Esophagus squamous epithelium (tissue), 5 donors: ENCODE results near the gene EHD2. TPM values are rescaled to one million over a fixed set of nuclear protein-coding genes. Genes with fewer than 3 reads are reported as not detected.

Experiments
- DNase-seq: peaks from one replicate; lab custom pipeline; 2025; lab: John Stamatoyannopoulos, UW
- H3K27ac ChIP-seq, 4 donors: fragments of 200-600 bp; sonication (generic); one replicate each; pipeline ENCODE4 v1.5.1; 2016 to 2019; ENCODE audit warnings: mild to moderate bottlenecking in 1 of 4
- H3K27me3 ChIP-seq, 4 donors: fragments of 200-600 bp; sonication (generic); 1 replicate in 3 of 4; 2 replicates in 1 of 4; pipeline versions ENCODE4 v1.5.1 to v1.6.0; 2017 to 2021; ENCODE audit warnings: antibody characterized with exemption in 1 of 4
- H3K36me3 ChIP-seq, 3 donors: fragments of 200-600 bp; sonication (generic); one replicate each; pipeline ENCODE4 v1.5.1; 2016 to 2019
- H3K4me1 ChIP-seq, 3 donors: fragments of 200-600 bp; sonication (generic); one replicate each; pipeline ENCODE4 v1.5.1; 2017 to 2019
- H3K4me3 ChIP-seq, 4 donors: fragments of 200-600 bp; sonication (generic); 1 replicate in 3 of 4; 2 replicates in 1 of 4; pipeline ENCODE4 v1.5.1; 2016 to 2019; ENCODE audit warnings: mild to moderate bottlenecking in 2 of 4, moderate library complexity in 1 of 4
- H3K9me3 ChIP-seq, 3 donors: fragments of 200-600 bp; sonication (generic); one replicate each; pipeline ENCODE4 v1.5.1; 2016 to 2019
- POLR2A ChIP-seq, 4 donors: fragments of 450-650 bp; IDR thresholded peaks; one replicate each; pipeline ENCODE4 v1.6.1; 2017; ENCODE audit warnings: antibody characterized with exemption in 4 of 4, mild to moderate bottlenecking in 4 of 4, moderate library complexity in 3 of 4
- WGBS, 2 donors: methylation state at CpG; one replicate each; pipeline ENCODE4 v1.1.5; 2018; 5-methylcytosine and 5-hydroxymethylcytosine counted together
- intact Hi-C: fragments of 100-400 bp; cut with DNase I; formaldehyde crosslinking; loops from one replicate; pipeline ENCODE4 v1.15.0; 2022
- total RNA-seq, 4 donors: library from RNA; depleted of rRNA; stranded (reverse); fragments of >200 nt; gene quantifications; one replicate each; pipeline ENCODE4 v1.1.0, GENCODE V29; 2016
- TF ChIP-seq, protein P1 (sequence below), 6 experiments: fragments of 450-650 bp in 4 of 6; fragments of 200-600 bp in 2 of 6; sonication (generic) in 2 of 6; IDR thresholded peaks; one replicate each; pipeline ENCODE4 v1.5.1; 2016 to 2019; ENCODE audit warnings: antibody characterized with exemption in 6 of 6, mild to moderate bottlenecking in 4 of 6, moderate library complexity in 4 of 6
- donor health status: DM: yes; HTN: yes; CAD: no.

The EHD2 gene
- total RNA-seq, 4 donors from 2014 or later: 34.8 to 50.7 (median 39.2) TPM

GRCh38 chr19:47755065-47755761 is 42.0 kb downstream of the EHD2 start:
- Histone ChIP-seq H3K4me3 (no peak overlapping the region), H3K36me3 (peaks cover 65 to 100% (median 79%) of the 10 kb centered on the region in 3 donors), H3K4me1 (peaks cover 0 to under 1% (median 0%) of the 10 kb centered on the region in 3 donors), H3K27me3 (no peaks in the 10 kb centered on the region), H3K9me3 (no peaks in the 10 kb centered on the region), H3K27ac (no peak overlapping the region)
- 90 to 93% methylated on average over 11 to 14 of the region's 36 CpGs for WGBS, 2 donors
- intact Hi-C loops: no loop called here
- TF ChIP-seq, protein P1, sequence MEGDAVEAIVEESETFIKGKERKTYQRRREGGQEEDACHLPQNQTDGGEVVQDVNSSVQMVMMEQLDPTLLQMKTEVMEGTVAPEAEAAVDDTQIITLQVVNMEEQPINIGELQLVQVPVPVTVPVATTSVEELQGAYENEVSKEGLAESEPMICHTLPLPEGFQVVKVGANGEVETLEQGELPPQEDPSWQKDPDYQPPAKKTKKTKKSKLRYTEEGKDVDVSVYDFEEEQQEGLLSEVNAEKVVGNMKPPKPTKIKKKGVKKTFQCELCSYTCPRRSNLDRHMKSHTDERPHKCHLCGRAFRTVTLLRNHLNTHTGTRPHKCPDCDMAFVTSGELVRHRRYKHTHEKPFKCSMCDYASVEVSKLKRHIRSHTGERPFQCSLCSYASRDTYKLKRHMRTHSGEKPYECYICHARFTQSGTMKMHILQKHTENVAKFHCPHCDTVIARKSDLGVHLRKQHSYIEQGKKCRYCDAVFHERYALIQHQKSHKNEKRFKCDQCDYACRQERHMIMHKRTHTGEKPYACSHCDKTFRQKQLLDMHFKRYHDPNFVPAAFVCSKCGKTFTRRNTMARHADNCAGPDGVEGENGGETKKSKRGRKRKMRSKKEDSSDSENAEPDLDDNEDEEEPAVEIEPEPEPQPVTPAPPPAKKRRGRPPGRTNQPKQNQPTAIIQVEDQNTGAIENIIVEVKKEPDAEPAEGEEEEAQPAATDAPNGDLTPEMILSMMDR (IDR thresholded peaks at IDR 0.05): no peak
- TF ChIP-seq POLR2A (IDR thresholded peaks at IDR 0.05): no peak
- no peak for DNase-seq

- Histone ChIP-seq H3K27ac (no peak overlapping the region), H3K27me3 (no peaks in the 10 kb centered on the region), H3K4me1 (no peaks in the 10 kb centered on the region), H3K36me3 (peaks cover 57 to 94% (median 71%) of the 10 kb centered on the region in 3 donors), H3K4me3 (no peak overlapping the region), H3K9me3 (no peaks in the 10 kb centered on the region)
- intact Hi-C loops: no loop called here
- WGBS, 2 donors: 82 to 94% methylated on average over 6 to 9 of the region's 28 CpGs
- TF ChIP-seq, protein P1 (IDR thresholded peaks at IDR 0.05): no peak
- no peak for TF ChIP-seq POLR2A (IDR thresholded peaks at IDR 0.05)
- no peak for DNase-seq
These were observed 42.8 kb downstream of the EHD2 start for GRCh38 chr19:47755762-47756626.

- intact Hi-C loops: no loop called here
- no peaks in the 10 kb centered on the region for H3K27me3 ChIP-seq
- H3K9me3 ChIP-seq: no peaks in the 10 kb centered on the region
- H3K36me3 ChIP-seq: peaks cover 51 to 88% (median 66%) of the 10 kb centered on the region in 3 donors
- H3K4me3 ChIP-seq: no peak overlapping the region
- H3K27ac ChIP-seq: no peak overlapping the region
- DNase-seq: no peak
- no peaks in the 10 kb centered on the region for H3K4me1 ChIP-seq
- TF ChIP-seq, protein P1 (IDR thresholded peaks at IDR 0.05): no peak
- no peak for TF ChIP-seq POLR2A (IDR thresholded peaks at IDR 0.05)
- WGBS, 2 donors: 95% methylated on average over 9 of the region's 12 CpGs; no CpG with 5 or more reads in 1 of the 2 donors
These were observed 43.4 kb downstream of the EHD2 start for GRCh38 chr19:47756627-47756929.

DNA sequence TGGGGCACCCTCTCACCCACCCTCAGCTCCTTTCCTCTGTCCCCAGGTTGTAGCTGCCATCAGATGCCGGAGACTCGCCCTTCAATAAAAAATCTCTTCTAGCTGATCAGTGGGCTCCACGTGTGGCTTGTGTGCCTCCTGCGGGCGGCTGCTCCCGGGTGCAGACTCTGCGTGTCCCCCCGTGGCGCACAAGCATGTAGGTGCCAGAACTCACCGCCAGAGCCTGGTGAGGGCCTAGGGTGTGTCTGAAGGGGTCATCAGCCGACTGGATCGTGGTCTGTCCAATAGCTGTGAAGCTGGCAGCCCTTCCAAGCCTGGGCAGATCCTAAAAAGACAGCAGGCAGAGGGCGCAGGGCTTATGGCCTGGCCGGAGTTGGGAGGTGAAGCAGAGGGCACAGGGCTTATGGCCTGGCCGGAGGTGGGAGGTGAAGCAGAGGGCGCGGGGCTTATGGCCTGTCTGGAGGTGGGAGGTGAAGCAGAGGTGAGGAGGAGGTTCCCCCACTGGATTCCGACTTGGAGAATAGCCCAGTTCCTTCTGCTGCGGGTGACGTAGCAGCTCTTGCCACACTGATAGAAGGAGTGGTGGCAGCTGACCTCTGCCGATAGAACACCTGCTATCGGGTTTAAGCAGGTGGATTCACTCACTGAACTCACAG is 43.9 kb downstream of the EHD2 start:
- TF ChIP-seq, protein P1 (IDR thresholded peaks at IDR 0.05): no peak
- no peak for TF ChIP-seq POLR2A (IDR thresholded peaks at IDR 0.05)
- 88 to 100% methylated on average over 1 to 18 of the region's 22 CpGs for WGBS, 2 donors
- intact Hi-C loops: no loop called here
- Histone ChIP-seq H3K9me3 (no peaks in the 10 kb centered on the region), H3K27ac (no peak overlapping the region), H3K4me3 (no peak overlapping the region), H3K27me3 (no peaks in the 10 kb centered on the region), H3K36me3 (peaks cover 48 to 83% (median 60%) of the 10 kb centered on the region in 3 donors), H3K4me1 (no peaks in the 10 kb centered on the region)
- no peak for DNase-seq
